NB4 (cell line): ENCODE measurements around the gene SELENOH.

Experiments
- DNase-seq: peaks from one replicate; pipeline ENCODE4 v3.0.0; 2010; ENCODE audit warnings: low read depth
- H3K4me3 ChIP-seq: one replicate; pipeline ENCODE4 v1.5.1; 2011; ENCODE audit warnings: mild to moderate bottlenecking, low read depth, low read length, moderate library complexity
- CTCF ChIP-seq: IDR thresholded peaks from one replicate; pipeline ENCODE4 v1.5.1; 2012; ENCODE audit warnings: low read depth, low read length
- MAX ChIP-seq: IDR thresholded peaks from 2 replicates; pipeline ENCODE4 v1.6.1; 2011; ENCODE audit warnings: low read depth, low read length
- MYC ChIP-seq: IDR thresholded peaks from 2 replicates; pipeline ENCODE4 v1.6.1; 2011; ENCODE audit warnings: low read depth, low read length
- POLR2A ChIP-seq: IDR thresholded peaks from 2 replicates; pipeline ENCODE4 v1.6.1; 2011; ENCODE audit warnings: mild to moderate bottlenecking; ENCODE audit not compliant: insufficient read length; ENCODE audit errors: extremely low read depth

SELENOH gene

GRCh38 chr11:57758174-57758573, 16.9 kb downstream of the SELENOH start:
- no peak for DNase-seq
- no peak overlapping the region for H3K4me3 ChIP-seq
- TF ChIP-seq MYC, result no peak
- no peak for TF ChIP-seq CTCF
- no peak for TF ChIP-seq MAX
- no peak for TF ChIP-seq POLR2A

DNA sequence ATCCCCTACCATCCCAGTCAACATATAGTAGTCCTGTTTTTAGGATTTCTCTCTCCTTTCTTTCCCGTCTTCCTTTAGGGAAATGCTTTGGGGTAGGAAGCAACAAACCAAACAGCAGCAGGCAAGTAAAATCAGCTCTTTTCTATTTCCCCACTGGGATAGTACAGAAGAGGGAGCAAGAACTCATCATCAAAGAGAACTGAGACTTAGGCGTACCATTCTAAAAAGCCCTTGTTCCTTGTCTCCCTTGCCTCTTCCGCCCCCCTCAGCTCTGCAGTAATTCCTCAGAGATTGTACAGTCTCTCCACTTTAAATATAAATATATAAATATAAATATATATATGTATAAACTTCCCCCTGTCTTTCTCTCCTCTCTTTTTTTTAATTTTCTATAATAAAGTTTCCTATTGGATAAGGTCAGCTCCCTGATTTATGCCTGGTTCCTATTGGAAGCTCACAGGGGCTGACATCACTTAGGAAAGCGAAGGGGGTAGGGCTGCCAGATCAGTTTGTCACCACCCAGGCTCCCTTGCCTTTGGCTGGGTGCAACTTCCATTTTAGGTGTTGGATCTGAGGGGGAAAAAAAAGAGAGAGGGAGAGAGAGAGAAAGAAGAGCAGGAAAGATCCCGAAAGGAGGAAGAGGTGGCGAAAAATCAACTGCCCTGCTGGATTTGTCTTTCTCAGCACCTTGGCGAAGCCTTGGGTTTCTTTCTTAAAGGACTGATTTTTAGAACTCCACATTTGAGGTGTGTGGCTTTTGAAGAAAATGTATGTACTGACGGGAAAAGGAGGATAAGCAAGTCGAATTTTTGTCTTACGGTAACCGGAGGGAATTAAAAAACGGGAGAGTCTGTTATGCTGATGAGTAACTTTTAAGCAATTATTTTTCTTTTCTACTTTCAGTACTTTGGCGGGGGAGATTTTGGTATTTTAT, 20.3 kb downstream of the SELENOH start, which contains the start of gene CTNND1:
TSS of gene CTNND1 (plus strand) at position 502 of the 934 bp plus-strand sequence. CDS start 29,677 bp downstream, outside the sequence.
- TF ChIP-seq CTCF (no peak), MYC (no peak), POLR2A (no peak), MAX (no peak)
- H3K4me3 ChIP-seq, result peak within 1 kb of the TSS; percentile 67
- peak; percentile 86 for DNase-seq

GRCh38 chr11:57762235-57762861, 21.1 kb downstream of the SELENOH start:
- H3K4me3 ChIP-seq, result peak overlapping the region; percentile 67
- no peak for DNase-seq
- no peak for TF ChIP-seq MAX
- no peak for TF ChIP-seq MYC
- no peak for TF ChIP-seq POLR2A
- TF ChIP-seq CTCF, result no peak

GRCh38 chr11:57763568-57763967, 22.3 kb downstream of the SELENOH start:
- TF ChIP-seq CTCF, result no peak
- no peak for TF ChIP-seq POLR2A
- TF ChIP-seq MYC, result no peak
- no peak for TF ChIP-seq MAX
- DNase-seq, result no peak
- H3K4me3 ChIP-seq, result peak overlapping the region; percentile 67

- no peak for DNase-seq
- TF ChIP-seq POLR2A (no peak), MYC (no peak), MAX (no peak), CTCF (no peak)
- H3K4me3 ChIP-seq, result peak overlapping the region; percentile 67
Observed at GRCh38 chr11:57764021-57764420, 22.7 kb downstream of the SELENOH start.
